Prostate gland (tissue), 2 donors: ENCODE results near the gene HIF1A. TPM values are rescaled to one million over a fixed set of nuclear protein-coding genes. Genes with fewer than 3 reads are reported as not detected.

ENCODE experiments used
- DNase-seq: peaks from one replicate; pipeline ENCODE4 v3.0.0-alpha.2; 2019; ENCODE audit warnings: low spot score
- H3K27ac ChIP-seq, 2 donors: fragments of 200-600 bp; sonication (generic); 2 replicates each; pipeline ENCODE4 v1.5.1; 2017 to 2019
- H3K27me3 ChIP-seq: fragments of 200-600 bp; sonication (generic); replicated peaks from 2 replicates; pipeline ENCODE4 v1.5.1; 2019; ENCODE audit not compliant: insufficient read depth
- H3K36me3 ChIP-seq, 2 donors: fragments of 200-600 bp; sonication (generic); 1 replicate in 1 of 2; 2 replicates in 1 of 2; pipeline versions ENCODE4 v1.5.1 to v1.8.1; 2017 to 2019
- H3K4me1 ChIP-seq: fragments of 200-600 bp; sonication (generic); replicated peaks from 2 replicates; pipeline ENCODE4 v1.5.1; 2019
- H3K4me3 ChIP-seq, 2 donors: fragments of 200-600 bp; sonication (generic); 2 replicates each; pipeline ENCODE4 v1.5.1; 2017 to 2019
- H3K9me3 ChIP-seq: fragments of 200-600 bp; sonication (generic); 2 replicates; pipeline ENCODE4 v1.5.1; 2017
- POLR2A ChIP-seq: fragments of 450-650 bp; IDR thresholded peaks from one replicate; pipeline ENCODE4 v1.6.1; 2016; ENCODE audit warnings: antibody characterized with exemption, mild to moderate bottlenecking
- POLR2AphosphoS5 ChIP-seq: sonication (generic); formaldehyde crosslinking; IDR thresholded peaks from one replicate; pipeline ENCODE4 v1.6.1; 2017; ENCODE audit warnings: antibody characterized with exemption
- WGBS: methylation state at CpG from one replicate; pipeline ENCODE4 v1.1.5; 2018; 5-methylcytosine and 5-hydroxymethylcytosine counted together
- intact Hi-C: fragments of 100-400 bp; cut with DNase I; formaldehyde crosslinking; loops from one replicate; pipeline ENCODE4 v1.14.2; 2022
- total RNA-seq, 2 donors: library from RNA; depleted of rRNA; stranded (reverse); fragments of >200 nt; gene quantifications; one replicate each; pipeline ENCODE4 v1.1.0, GENCODE V29; 2016
- TF ChIP-seq, protein P1 (sequence below), 4 experiments: fragments of 200-600 bp in 2 of 4; fragments of 450-650 bp in 2 of 4; sonication (generic) in 2 of 4; IDR thresholded peaks; 1 replicate in 3 of 4; 2 replicates in 1 of 4; pipeline ENCODE4 v1.5.1; 2016 to 2019; ENCODE audit warnings: antibody characterized with exemption in 4 of 4, mild to moderate bottlenecking in 2 of 4, moderate library complexity in 2 of 4

Gene HIF1A
- total RNA-seq, 2 donors from 2014 or later: 61.7 to 101 TPM

GRCh38 chr14:61668282-61668681 lies 27.0 kb upstream of the HIF1A start:
- H3K9me3 ChIP-seq: no peaks in the 10 kb centered on the region
- no peak overlapping the region for H3K4me3 ChIP-seq
- no peak for DNase-seq
- H3K27ac ChIP-seq: no peak overlapping the region
- 93% methylated on average over 1 of the region's 1 CpG for WGBS
- TF ChIP-seq, protein P1, sequence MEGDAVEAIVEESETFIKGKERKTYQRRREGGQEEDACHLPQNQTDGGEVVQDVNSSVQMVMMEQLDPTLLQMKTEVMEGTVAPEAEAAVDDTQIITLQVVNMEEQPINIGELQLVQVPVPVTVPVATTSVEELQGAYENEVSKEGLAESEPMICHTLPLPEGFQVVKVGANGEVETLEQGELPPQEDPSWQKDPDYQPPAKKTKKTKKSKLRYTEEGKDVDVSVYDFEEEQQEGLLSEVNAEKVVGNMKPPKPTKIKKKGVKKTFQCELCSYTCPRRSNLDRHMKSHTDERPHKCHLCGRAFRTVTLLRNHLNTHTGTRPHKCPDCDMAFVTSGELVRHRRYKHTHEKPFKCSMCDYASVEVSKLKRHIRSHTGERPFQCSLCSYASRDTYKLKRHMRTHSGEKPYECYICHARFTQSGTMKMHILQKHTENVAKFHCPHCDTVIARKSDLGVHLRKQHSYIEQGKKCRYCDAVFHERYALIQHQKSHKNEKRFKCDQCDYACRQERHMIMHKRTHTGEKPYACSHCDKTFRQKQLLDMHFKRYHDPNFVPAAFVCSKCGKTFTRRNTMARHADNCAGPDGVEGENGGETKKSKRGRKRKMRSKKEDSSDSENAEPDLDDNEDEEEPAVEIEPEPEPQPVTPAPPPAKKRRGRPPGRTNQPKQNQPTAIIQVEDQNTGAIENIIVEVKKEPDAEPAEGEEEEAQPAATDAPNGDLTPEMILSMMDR (IDR thresholded peaks at IDR 0.05): no peak
- no peak for TF ChIP-seq POLR2AphosphoS5
- TF ChIP-seq POLR2A: no peak
- H3K4me1 ChIP-seq: no peaks in the 10 kb centered on the region
- intact Hi-C loops: no loop called here
- H3K36me3 ChIP-seq: no peaks in the 10 kb centered on the region
- no peaks in the 10 kb centered on the region for H3K27me3 ChIP-seq

GRCh38 chr14:61670576-61670975 lies 24.7 kb upstream of the HIF1A start:
- TF ChIP-seq, protein P1 (IDR thresholded peaks at IDR 0.05): no peak
- WGBS: 63% methylated on average over 7 of the region's 7 CpGs
- intact Hi-C loops: no loop called here
- H3K9me3 ChIP-seq: no peaks in the 10 kb centered on the region
- H3K4me1 ChIP-seq: no peaks in the 10 kb centered on the region
- H3K27ac ChIP-seq: no peak overlapping the region
- H3K36me3 ChIP-seq: no peaks in the 10 kb centered on the region
- H3K27me3 ChIP-seq: no peaks in the 10 kb centered on the region
- DNase-seq: no peak
- no peak overlapping the region for H3K4me3 ChIP-seq

DNA sequence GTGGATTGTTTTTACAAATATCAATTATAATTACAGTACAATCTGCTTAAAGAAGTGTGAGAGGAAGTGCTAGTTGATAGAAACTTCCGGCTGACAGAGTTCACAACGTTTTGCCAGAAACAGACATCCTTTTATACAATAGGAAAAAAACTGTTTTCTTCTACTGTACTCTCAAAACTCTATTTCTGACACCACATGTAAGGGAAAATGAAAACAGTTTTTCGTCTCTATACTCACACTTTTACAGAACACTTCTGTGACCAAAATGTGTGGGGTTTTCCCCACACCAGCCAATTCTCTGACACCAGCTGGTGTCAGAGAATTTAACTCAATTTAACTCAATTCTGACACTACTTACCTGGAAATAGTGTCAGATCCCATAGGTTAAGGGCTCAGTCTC lies 24.2 kb upstream of the HIF1A start:
- intact Hi-C loops: no loop called here
- TF ChIP-seq, protein P1 (IDR thresholded peaks at IDR 0.05): no peak
- TF ChIP-seq POLR2A (no peak), POLR2AphosphoS5 (no peak)
- Histone ChIP-seq H3K27me3 (no peaks in the 10 kb centered on the region), H3K27ac (no peak overlapping the region), H3K9me3 (no peaks in the 10 kb centered on the region), H3K4me1 (no peaks in the 10 kb centered on the region), H3K4me3 (no peak overlapping the region), H3K36me3 (no peaks in the 10 kb centered on the region)
- DNase-seq: no peak
- 52% methylated on average over 3 of the region's 3 CpGs for WGBS

DNA sequence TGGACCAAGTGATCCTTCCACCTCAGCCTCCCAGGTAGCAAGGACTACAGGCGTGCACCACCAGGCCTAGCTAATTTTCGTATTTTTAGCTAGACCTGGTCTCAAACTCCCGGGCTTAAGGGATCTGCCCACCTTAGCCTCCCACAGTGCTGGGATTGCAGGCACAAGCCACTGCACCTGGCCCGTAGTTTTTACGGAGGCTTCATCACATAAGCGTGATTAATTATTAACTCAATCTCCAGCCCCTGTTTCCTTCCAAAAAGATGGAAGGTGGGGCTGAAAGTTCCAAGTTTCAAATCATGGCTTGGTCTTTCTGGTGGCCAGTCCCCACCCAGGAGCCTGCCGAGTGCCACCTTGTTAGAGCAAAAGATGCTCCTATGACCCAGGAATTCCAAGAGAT lies 22.5 kb upstream of the HIF1A start:
- intact Hi-C loops: no loop called here
- WGBS: 89% methylated on average over 7 of the region's 7 CpGs
- no peaks in the 10 kb centered on the region for H3K36me3 ChIP-seq
- DNase-seq: no peak
- H3K9me3 ChIP-seq: no peaks in the 10 kb centered on the region
- H3K27me3 ChIP-seq: no peaks in the 10 kb centered on the region
- H3K4me3 ChIP-seq: no peak overlapping the region
- TF ChIP-seq, protein P1 (IDR thresholded peaks at IDR 0.05): no peak
- no peak for TF ChIP-seq POLR2AphosphoS5
- no peaks in the 10 kb centered on the region for H3K4me1 ChIP-seq
- no peak overlapping the region for H3K27ac ChIP-seq

DNA sequence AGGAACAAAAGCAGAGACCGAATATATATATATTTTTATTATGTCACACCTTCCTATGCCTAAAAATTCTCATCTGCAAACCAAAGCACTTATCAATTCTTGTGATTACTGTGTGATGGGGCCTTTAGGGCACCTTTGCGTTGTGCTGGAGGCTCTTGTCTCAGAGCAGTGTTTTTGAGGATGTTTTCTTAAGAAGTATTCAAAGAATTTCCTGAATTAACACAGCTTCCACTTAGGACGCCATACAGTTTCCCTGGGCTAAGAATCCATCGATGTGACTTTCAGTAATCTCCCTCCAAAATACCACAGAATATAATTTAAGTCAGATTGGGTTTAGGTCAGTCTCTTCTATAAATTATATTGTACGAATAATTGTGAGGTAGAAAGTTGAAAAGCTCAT lies 22.0 kb upstream of the HIF1A start:
- Histone ChIP-seq H3K36me3 (no peaks in the 10 kb centered on the region), H3K4me3 (no peak overlapping the region), H3K27ac (no peak overlapping the region), H3K27me3 (no peaks in the 10 kb centered on the region), H3K4me1 (no peaks in the 10 kb centered on the region), H3K9me3 (no peaks in the 10 kb centered on the region)
- no peak for DNase-seq
- intact Hi-C loops: no loop called here
- no peak for TF ChIP-seq POLR2A
- TF ChIP-seq, protein P1 (IDR thresholded peaks at IDR 0.05): no peak
- WGBS: 70% methylated on average over 5 of the region's 5 CpGs
